Panc1 (cell line): ENCODE results near the gene ILDR2. TPM values are rescaled to one million over a fixed set of nuclear protein-coding genes. Genes with fewer than 3 reads are reported as not detected.

Experiments
- ATAC-seq: fragments of 200-7000 bp; cut with Tn5 transposase; 2 replicates; pipeline ENCODE4 v1.9.1; 2020; ENCODE audit warnings: mild to moderate bottlenecking, moderate library complexity
- BruUV-seq: library from RNA; stranded (reverse); fragments of 400-500 nt; replicated peaks from 2 replicates; lab custom pipeline; 2021; lab: Mats Ljungman, UMichigan
- CTCF ChIA-PET: fragments of 300-600 bp; sonication (Branson Sonifier 250); formaldehyde crosslinking; loops from one replicate; lab custom pipeline; 2022; ENCODE audit warnings: antibody characterized with exemption; lab: Charles Lee
- POLR2A ChIA-PET: fragments of 300-600 bp; sonication (Branson Sonifier 250); formaldehyde crosslinking; loops from one replicate; lab custom pipeline; 2022; ENCODE audit warnings: antibody characterized with exemption; lab: Charles Lee
- DNase-seq: peaks from one replicate; pipeline ENCODE4 v3.0.0-alpha.2; 2010; ENCODE audit warnings: low read depth, low spot score
- H3K27ac ChIP-seq: 2 replicates; pipeline ENCODE4 v1.5.1; 2011; ENCODE audit warnings: mild to moderate bottlenecking, low read length, inconsistent platforms
- H3K27me3 ChIP-seq: fragments of 200-500 bp; sonication (Bioruptor generic); 2 replicates; pipeline ENCODE4 v1.6.0; 2014; ENCODE audit warnings: low read length, inconsistent platforms; ENCODE audit not compliant: control insufficient read depth, insufficient read depth
- H3K36me3 ChIP-seq: fragments of 200-500 bp; sonication (Bioruptor generic); 2 replicates; pipeline ENCODE4 v1.5.1; 2014; ENCODE audit warnings: inconsistent platforms, mild to moderate bottlenecking, low read length, moderate library complexity; ENCODE audit not compliant: control insufficient read depth, insufficient read depth
- H3K4me1 ChIP-seq: 2 replicates; pipeline ENCODE4 v1.5.1; 2011; ENCODE audit warnings: inconsistent platforms, mild to moderate bottlenecking, low read length, moderate library complexity; ENCODE audit not compliant: control insufficient read depth, insufficient read depth
- H3K4me3 ChIP-seq, 2 experiments: 2 replicates each; pipeline ENCODE4 v1.5.1; 2011 to 2012; ENCODE audit warnings: low read depth in 2 of 2, low read length in 2 of 2, mild to moderate bottlenecking in 2 of 2, inconsistent platforms in 1 of 2, moderate library complexity in 1 of 2
- H3K9me3 ChIP-seq: fragments of 200-500 bp; sonication (Bioruptor generic); 2 replicates; pipeline ENCODE4 v1.5.1; 2014; ENCODE audit warnings: low read depth, mild to moderate bottlenecking, inconsistent platforms, low read length, moderate library complexity; ENCODE audit not compliant: control insufficient read depth, insufficient read depth
- CTCF ChIP-seq: fragments of 450-650 bp; IDR thresholded peaks from 2 replicates; pipeline ENCODE4 v1.5.1; 2017; ENCODE audit warnings: mild to moderate bottlenecking
- POLR2AphosphoS5 ChIP-seq: IDR thresholded peaks from 2 replicates; pipeline ENCODE4 v1.6.1; 2012; ENCODE audit warnings: mild to moderate bottlenecking, low read depth, low read length, moderate library complexity
- SIN3A ChIP-seq: IDR thresholded peaks from 2 replicates; pipeline ENCODE4 v1.6.1; 2012; ENCODE audit warnings: low read depth, mild to moderate bottlenecking, low read length, moderate library complexity, borderline replicate concordance; ENCODE audit not compliant: insufficient read depth
- TCF7L2 ChIP-seq: IDR thresholded peaks from 2 replicates; pipeline ENCODE4 v1.6.1; 2011; ENCODE audit warnings: mild to moderate bottlenecking, low read depth, low read length, inconsistent platforms
- in situ Hi-C: cut with HindIII; loops from 2 replicates; pipeline ENCODE4 v1.10.0; 2016; ENCODE audit warnings: low sequenced_read_pairs, low pct_unique_long_range_greater_than_20kb
- intact Hi-C: fragments of 100-400 bp; cut with micrococcal nuclease; formaldehyde crosslinking; loops from one replicate; pipeline ENCODE4 v1.10.0; 2022; ENCODE audit not compliant: unreplicated experiment
- total RNA-seq: library from RNA; stranded (reverse); gene quantifications from one replicate; pipeline ENCODE4 v1.2.1, GENCODE V29; 2021; ENCODE audit not compliant: unreplicated experiment
- TF ChIP-seq, protein P1 (sequence below), 2 experiments: IDR thresholded peaks; 2 replicates each; pipeline ENCODE4 v1.6.1; 2011 to 2012; ENCODE audit warnings: low read depth in 2 of 2, control low read depth in 1 of 2, low read length in 1 of 2, mild to moderate bottlenecking in 1 of 2, moderate library complexity in 1 of 2; ENCODE audit not compliant: insufficient read depth in 1 of 2

The ILDR2 gene
- total RNA-seq, 1 experiment from 2014 or later = 0.08 TPM

- Histone ChIP-seq H3K4me3 (no peak overlapping the region), H3K27me3 (no peaks in the 10 kb centered on the region; the same call in 1 of the 2 replicates), H3K4me1 (no peaks in the 10 kb centered on the region), H3K27ac (no peak overlapping the region), H3K36me3 (no peaks in the 10 kb centered on the region), H3K9me3 (0 out of 2 replicates have a peak, but pooled peaks cover 5% of the 10 kb centered on the region)
- ChIA-PET CTCF (no interaction called here), POLR2A (no interaction called here)
- ATAC-seq (no peak), DNase-seq (no peak)
- in situ Hi-C loops (no loop called here), intact Hi-C loops (no loop called here)
- BruUV-seq = no TSS peak
- TF ChIP-seq, protein P1, sequence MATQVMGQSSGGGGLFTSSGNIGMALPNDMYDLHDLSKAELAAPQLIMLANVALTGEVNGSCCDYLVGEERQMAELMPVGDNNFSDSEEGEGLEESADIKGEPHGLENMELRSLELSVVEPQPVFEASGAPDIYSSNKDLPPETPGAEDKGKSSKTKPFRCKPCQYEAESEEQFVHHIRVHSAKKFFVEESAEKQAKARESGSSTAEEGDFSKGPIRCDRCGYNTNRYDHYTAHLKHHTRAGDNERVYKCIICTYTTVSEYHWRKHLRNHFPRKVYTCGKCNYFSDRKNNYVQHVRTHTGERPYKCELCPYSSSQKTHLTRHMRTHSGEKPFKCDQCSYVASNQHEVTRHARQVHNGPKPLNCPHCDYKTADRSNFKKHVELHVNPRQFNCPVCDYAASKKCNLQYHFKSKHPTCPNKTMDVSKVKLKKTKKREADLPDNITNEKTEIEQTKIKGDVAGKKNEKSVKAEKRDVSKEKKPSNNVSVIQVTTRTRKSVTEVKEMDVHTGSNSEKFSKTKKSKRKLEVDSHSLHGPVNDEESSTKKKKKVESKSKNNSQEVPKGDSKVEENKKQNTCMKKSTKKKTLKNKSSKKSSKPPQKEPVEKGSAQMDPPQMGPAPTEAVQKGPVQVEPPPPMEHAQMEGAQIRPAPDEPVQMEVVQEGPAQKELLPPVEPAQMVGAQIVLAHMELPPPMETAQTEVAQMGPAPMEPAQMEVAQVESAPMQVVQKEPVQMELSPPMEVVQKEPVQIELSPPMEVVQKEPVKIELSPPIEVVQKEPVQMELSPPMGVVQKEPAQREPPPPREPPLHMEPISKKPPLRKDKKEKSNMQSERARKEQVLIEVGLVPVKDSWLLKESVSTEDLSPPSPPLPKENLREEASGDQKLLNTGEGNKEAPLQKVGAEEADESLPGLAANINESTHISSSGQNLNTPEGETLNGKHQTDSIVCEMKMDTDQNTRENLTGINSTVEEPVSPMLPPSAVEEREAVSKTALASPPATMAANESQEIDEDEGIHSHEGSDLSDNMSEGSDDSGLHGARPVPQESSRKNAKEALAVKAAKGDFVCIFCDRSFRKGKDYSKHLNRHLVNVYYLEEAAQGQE (IDR thresholded peaks at IDR 0.05; ENCODE audit: insufficient read depth in 1 of 2, low read depth in 2 of 2, low read length in 1 of 2) = no peak
Observed at GRCh38 chr1:167003711-167004110, 28.4 kb upstream of the ILDR2 start.

DNA sequence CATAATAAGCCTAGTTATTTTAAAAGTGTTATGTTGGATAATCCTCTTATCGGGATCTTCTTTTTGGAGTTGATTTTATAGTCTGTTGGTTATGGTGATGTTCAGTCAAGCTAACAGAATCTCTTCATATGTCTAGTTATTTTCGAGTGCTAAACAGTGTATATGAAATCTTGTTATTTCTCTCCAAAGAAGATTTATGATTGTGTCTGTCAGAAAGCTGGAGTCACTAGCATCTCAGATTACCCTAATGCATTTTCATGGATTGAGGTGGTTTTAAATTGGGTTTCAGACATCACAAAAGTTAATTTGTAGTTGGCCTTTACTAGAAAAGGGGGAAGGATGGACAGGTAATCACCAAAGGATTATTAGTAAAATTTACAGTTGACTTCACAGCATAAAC is 27.0 kb upstream of the ILDR2 start:
- H3K36me3 ChIP-seq = no peaks in the 10 kb centered on the region
- in situ Hi-C loops = no loop called here
- TF ChIP-seq POLR2AphosphoS5 (no peak), CTCF (no peak), TCF7L2 (no peak), SIN3A (no peak)
- TF ChIP-seq, protein P1 (IDR thresholded peaks at IDR 0.05; ENCODE audit: insufficient read depth in 1 of 2, low read depth in 2 of 2, low read length in 1 of 2) = no peak
- H3K4me3 ChIP-seq = no peak overlapping the region
- POLR2A ChIA-PET = no interaction called here
- H3K9me3 ChIP-seq = 0 out of 2 replicates have a peak, but pooled peaks cover 5% of the 10 kb centered on the region
- no peak for ATAC-seq
- CTCF ChIA-PET = no interaction called here
- no TSS peak for BruUV-seq
- intact Hi-C loops = no loop called here
- H3K4me1 ChIP-seq = no peaks in the 10 kb centered on the region
- H3K27me3 ChIP-seq = no peaks in the 10 kb centered on the region
- no peak for DNase-seq
- H3K27ac ChIP-seq = no peak overlapping the region
